Liver (tissue), 3 donors: ENCODE results near the gene TSPAN5.

Source experiments
- MAX ChIP-seq: IDR thresholded peaks from 2 replicates; pipeline ENCODE4 v1.6.1; 2016; ENCODE audit warnings: antibody characterized with exemption
- NR2F2 ChIP-seq: IDR thresholded peaks from 2 replicates; pipeline ENCODE4 v1.6.1; 2016; ENCODE audit warnings: antibody characterized with exemption
- RAD21 ChIP-seq, 2 donors: IDR thresholded peaks; 2 replicates each; pipeline ENCODE4 v1.6.1; 2016; ENCODE audit warnings: antibody characterized with exemption in 2 of 2, mild to moderate bottlenecking in 2 of 2
- REST ChIP-seq: IDR thresholded peaks from 2 replicates; pipeline ENCODE4 v1.6.1; 2016; ENCODE audit warnings: antibody characterized with exemption, mild to moderate bottlenecking
- RXRA ChIP-seq, 2 donors: IDR thresholded peaks; 2 replicates each; pipeline ENCODE4 v1.6.1; 2017 to 2018; ENCODE audit warnings: antibody characterized with exemption in 2 of 2, mild to moderate bottlenecking in 1 of 2
- TAF1 ChIP-seq: conservative IDR thresholded peaks from 2 replicates; pipeline ENCODE4 v1.6.1; 2016; ENCODE audit warnings: antibody characterized with exemption, mild to moderate bottlenecking
- TF ChIP-seq, protein P1 (sequence below): fragments of 150-350 bp; IDR thresholded peaks from 2 replicates; pipeline ENCODE4 v1.5.1; 2017; ENCODE audit warnings: improper control_type of control experiment, low read depth, low read length; ENCODE audit not compliant: missing input control
- donor health status: healthy.
- donor health status: healthy.

DNA sequence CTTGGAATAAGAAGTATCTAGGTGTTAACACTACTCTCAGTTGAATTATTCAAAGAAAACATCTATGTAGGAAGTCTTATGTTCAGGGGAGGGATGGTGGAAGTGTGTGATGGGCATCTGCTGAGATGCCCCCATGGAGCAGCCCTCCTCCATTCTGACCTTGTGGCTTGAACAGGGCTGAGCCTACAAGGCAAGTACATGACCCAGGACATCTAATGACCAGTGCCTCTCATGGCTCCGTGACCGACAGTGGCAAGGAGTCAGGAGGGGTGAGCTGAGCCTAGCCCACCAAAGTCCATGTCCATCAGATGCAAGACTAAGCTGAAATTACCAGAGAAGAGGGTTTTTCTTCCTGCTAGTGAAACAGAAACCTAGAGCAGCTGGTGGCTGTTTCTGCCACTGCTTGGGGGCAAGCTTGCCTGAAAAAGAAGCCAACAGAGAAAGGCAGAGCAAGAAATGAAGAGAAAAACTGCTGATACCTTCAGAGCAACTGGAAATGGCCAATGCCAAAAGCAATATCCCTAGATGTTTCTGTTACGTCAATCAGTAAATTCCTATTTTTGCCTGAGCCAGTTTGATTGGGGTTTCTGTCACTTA is 113.5 kb downstream of the TSPAN5 start:
- TF ChIP-seq TAF1 = no peak
- TF ChIP-seq, protein P1, sequence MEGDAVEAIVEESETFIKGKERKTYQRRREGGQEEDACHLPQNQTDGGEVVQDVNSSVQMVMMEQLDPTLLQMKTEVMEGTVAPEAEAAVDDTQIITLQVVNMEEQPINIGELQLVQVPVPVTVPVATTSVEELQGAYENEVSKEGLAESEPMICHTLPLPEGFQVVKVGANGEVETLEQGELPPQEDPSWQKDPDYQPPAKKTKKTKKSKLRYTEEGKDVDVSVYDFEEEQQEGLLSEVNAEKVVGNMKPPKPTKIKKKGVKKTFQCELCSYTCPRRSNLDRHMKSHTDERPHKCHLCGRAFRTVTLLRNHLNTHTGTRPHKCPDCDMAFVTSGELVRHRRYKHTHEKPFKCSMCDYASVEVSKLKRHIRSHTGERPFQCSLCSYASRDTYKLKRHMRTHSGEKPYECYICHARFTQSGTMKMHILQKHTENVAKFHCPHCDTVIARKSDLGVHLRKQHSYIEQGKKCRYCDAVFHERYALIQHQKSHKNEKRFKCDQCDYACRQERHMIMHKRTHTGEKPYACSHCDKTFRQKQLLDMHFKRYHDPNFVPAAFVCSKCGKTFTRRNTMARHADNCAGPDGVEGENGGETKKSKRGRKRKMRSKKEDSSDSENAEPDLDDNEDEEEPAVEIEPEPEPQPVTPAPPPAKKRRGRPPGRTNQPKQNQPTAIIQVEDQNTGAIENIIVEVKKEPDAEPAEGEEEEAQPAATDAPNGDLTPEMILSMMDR = no peak
- TF ChIP-seq RAD21 (IDR thresholded peaks at IDR 0.05) = no peak
- TF ChIP-seq NR2F2 = no peak
- no peak for TF ChIP-seq RXRA (IDR thresholded peaks at IDR 0.05)
- TF ChIP-seq REST = no peak
- TF ChIP-seq MAX = no peak
